CD4-positive, alpha-beta T cell treated with Interleukin-21 for 1 hour (primary cell): Measurements from ENCODE around the gene UBL7.

Experiments used
- DNase-seq: peaks from one replicate; pipeline ENCODE4 v3.0.0-alpha.2; 2020

Gene UBL7

GRCh38 chr15:74422652-74423430 is 38.1 kb downstream of the UBL7 start:
- DNase-seq, result no peak

DNA sequence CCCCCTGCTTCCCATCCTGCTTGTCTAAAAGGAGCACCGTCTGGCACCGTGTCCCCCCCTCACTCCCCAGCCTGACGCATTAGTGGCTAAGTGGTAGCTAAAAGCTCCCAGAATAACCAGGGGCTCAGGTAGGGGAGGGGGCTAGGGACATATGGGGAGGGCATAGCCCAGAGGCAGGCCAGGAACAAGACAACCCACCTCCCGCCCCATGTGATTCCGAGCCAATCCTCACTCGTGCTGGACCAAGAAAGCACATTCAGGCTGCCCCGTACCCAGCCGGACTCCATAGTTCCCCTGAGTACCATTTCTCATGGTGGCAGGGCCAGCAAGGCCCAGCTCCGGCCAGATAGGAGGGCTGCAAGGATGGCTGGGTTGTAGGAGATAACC is 38.7 kb downstream of the UBL7 start:
- DNase-seq, result no peak

DNA sequence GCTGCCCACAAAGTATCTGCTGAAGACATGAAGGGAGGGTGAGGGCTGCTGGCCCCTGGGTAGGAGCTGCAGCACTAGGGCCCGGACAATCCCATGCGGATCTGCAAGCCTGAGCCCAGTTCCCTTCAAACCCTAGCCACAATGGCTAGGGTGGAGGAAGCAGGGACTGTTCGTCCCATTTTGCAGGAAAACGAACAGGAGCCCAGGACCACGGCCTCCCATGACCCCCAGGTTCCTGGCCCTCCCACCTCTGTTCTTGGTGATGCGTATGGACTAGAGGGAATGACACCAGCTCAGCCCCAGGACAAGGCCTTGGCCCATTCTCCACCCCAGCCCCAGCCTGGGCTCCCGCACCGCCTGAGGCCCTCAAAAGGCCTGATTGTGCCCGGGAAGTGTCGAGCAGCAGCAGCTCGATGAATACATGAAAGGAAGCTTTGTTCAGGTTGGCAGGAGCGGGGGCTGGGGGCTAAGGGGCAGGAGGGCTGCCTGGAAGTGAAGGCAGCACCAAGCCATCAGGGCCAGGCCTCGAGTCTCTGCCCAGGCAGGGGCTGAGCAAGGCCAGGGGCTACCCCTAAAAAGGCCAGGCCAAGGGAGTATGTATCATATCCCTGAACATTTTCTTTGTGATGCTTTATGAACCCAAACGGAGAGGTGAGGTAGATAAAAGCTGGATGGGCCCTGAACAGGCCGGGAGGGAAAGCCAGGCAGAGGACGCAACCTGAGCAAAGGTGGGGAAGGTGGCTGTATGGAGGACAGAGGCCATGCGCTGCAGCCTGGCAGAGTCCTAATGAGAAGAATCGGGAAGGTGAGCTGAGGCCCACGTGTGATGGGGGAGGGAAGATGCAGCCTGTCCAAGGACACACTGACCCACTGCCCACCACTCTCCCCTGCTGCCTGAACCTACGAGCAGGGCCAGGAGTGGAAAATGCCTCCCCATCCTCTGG is 39.4 kb downstream of the UBL7 start:
- no peak for DNase-seq

GRCh38 chr15:74420193-74420905 is 40.6 kb downstream of the UBL7 start:
- no peak for DNase-seq

- no peak for DNase-seq
Observed at GRCh38 chr15:74419432-74419831, 41.5 kb downstream of the UBL7 start.

- DNase-seq, result no peak
Observed at GRCh38 chr15:74418575-74419338, 42.2 kb downstream of the UBL7 start.

DNA sequence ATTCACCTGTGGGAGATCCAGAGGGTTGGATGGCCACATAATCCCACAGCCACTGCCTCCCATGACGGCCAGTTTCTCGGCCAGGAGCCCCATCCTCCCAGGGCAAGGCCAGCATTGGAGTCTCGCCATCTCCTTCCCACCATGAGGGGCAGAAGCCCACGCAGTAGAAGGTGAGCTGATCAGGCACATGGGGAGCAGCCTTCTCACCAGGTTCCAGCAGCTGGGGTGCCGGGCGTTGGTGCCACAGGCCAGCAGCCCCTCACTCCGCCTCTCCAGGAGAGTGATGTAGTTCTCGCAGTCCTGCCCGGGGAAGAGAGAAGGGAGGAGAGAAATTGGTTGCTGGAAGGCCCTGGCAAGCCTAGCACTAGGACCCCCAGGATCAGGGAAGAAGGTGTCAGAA is 43.3 kb downstream of the UBL7 start:
- DNase-seq, result no peak

- DNase-seq, result no peak
Observed at GRCh38 chr15:74417225-74417624, 43.7 kb downstream of the UBL7 start.

DNA sequence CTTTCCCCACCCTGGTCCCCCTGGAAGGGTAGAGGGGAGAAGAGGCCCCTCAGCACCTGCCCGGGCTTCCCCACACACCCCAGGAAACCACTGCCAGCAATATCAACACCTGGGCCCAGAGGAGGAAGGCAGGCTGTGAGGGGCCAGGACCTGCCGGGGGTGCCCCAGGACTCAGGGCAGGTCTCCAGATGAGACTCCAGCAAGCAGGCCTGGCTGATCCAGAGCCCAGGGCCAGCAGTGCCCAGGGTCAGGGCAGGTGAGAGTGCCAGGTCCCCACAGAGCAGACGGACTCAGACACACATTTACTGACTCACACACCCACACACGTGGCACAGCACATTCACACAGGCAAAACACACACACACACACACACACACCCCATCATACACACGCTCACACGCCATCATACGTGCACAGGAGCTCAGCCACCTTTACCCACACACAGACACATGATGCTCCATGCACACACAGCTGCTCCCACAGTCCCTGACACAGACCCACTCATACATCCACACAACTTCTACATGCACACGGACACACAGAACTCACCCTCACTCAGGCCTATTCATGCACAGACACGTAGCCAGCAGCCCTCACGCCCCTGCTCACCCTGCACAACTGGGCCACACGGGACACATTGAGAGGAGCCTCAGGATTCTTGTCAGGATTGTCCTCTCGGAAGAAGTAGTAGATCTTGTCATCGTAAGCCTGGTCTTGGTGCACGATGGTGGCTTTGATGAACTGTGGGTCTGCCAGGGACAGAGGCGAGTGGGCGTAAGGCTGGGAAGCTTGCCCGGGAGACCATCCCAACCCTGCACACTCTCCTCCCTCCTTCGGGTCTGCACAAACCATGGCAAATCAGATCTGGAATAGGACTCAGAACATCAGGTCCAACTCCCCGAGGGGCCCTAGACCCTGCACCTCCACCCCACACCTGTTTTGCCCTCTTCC is 44.7 kb downstream of the UBL7 start:
- DNase-seq, result no peak

DNA sequence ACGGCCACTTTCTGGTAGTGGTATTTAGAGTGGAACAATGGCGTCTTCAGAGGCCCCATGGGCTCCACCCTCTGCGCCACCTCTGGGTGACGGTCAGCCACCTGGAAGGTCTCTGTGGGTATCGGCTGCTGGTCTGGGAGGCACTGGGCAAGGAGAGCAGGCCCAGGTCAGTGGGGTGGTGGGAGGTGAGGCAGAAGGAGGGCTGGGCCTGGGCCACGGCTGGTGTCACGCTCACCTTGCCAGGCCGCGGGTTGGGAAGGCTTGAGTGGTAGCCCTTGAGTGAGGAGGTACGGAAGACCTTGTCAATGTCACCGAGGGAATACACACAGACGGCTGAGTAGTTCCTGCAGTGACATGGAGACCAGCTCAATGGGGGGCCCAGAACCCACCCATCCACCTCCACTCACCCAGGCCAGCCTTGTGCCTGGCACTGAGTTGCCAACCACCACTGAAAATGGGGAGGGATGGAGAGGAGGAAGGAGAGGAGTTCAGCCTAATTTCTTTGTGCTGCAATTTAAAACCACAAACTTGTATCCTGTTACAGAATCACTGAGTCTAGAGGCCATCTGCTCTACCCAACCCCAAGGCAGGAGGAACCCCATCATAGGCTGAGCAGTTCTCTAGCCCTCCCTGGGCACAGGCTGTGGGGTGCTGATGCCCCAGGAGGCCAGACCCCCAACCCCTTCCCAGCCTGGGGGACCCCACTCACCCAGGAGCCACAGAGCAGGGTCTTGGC is 46.2 kb downstream of the UBL7 start:
- DNase-seq, result no peak

- DNase-seq, result no peak
Observed at GRCh38 chr15:74414081-74414580, 46.8 kb downstream of the UBL7 start.

DNA sequence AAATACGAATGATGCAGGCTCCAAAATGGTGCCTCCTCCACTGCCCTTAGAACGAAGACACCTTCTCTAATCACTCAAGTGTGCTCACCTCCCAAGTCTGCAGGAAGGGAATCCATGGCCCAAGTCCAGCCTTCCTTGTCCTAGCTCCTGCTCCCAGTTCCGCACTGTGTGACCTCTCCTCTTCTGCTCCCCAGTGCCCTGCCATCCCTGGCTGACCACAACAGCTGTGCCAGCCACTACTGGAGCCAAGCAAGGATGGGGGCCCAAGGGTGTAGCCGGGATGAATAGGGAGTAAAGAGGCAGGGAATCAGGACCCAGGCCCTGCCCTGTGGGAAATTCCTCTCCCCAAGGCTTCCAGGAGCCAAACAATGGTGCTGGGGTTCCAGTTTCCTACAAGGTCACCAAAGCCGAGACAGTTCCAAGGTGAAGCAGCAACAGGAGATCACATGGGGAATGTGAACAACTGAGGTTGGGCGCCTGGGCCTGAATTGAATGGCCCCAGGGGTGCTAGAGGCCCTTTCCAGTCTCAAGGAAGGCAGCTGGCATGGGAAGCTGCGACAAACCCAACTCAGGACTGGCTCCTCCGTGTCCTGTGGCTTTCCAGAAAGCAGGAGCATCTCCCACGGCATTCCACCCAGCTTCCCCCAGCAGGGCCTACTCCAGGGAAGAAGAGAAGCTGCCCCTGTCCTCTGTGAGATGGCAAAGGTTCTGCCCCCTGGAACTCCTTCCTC is 47.4 kb downstream of the UBL7 start:
- DNase-seq, result no peak

GRCh38 chr15:74412159-74412558 is 48.8 kb downstream of the UBL7 start:
- DNase-seq, result no peak

DNA sequence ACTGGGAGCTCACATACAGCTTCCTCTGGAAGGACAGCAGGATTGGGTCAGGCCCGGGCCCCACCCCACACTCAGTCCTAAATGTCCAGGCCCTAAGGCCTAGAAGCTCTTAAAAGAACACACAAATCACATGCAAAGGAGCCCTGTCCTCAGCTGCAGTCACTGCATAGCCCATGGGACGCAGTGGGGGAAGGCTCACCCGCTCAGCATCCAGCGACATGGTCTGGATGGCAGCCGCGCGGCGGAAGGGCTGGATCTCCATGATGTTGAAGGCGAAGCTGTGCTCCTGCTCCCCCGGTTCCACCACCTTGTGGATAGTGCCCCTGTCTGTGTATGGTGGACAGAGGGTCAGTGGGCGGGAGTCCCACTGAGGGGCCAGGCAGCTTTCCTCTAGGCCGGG is 49.3 kb downstream of the UBL7 start:
- DNase-seq, result no peak

DNA sequence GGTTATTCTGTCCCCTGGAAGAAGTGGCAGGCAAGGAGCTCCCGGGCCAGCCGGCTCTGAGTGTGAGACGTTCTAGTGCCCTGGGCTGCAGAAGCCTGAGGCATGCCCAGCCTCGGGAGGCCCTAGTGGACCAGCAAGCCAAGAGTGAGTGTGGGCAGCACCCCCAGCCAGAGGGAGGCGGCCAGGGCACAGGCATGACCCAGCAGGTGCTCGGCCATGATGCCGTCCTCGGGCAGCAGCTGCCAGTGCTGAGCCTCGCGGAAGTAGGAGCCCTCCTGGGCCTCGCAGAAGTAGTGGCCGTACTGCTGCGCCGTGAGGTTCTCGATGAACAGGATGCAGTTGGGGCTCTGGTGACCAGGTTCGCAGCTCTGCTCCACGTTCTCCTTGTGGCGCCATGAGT is 50.5 kb downstream of the UBL7 start:
- no peak for DNase-seq

DNA sequence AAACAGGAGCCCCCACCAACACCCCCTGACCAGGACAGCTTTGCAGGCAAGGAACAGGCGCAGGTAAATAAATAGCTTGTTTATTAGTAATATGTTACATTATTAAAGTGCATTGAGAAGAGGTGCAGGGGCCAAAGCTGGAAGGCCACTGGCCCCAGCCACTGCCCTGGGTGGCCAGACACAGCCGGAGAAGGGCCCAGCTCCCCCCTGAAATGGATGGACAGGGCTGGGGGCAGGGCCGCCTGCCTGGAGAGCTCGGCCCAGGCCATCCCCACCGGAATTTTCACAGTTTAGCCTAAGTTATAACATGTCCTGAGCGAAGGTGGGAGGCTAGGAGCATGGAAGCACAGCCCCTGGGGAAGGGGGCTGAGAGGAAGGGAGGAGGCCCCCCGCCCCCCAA is 51.7 kb downstream of the UBL7 start:
- no peak for DNase-seq

DNA sequence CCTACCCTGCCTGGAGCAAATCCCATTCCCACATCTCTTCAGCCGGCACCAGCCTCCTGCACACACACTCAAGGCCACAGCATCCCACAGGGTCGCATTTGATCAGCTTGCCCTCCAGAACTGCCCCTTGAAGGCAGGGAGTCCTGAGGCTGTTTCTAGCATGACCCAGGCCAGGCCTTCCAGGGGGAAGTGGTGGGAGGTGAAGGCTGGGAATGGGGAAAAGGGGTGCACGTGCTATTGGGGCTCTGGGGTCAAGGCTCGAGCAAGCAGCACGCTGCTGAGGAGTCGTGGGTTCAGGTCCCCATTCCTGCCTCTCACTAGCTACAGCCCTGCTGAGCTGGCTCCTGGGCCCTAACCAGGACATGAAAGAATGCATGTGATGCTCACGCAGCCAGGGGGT is 52.1 kb downstream of the UBL7 start:
- no peak for DNase-seq

- no peak for DNase-seq
Observed at GRCh38 chr15:74408385-74408784, 52.6 kb downstream of the UBL7 start.

DNA sequence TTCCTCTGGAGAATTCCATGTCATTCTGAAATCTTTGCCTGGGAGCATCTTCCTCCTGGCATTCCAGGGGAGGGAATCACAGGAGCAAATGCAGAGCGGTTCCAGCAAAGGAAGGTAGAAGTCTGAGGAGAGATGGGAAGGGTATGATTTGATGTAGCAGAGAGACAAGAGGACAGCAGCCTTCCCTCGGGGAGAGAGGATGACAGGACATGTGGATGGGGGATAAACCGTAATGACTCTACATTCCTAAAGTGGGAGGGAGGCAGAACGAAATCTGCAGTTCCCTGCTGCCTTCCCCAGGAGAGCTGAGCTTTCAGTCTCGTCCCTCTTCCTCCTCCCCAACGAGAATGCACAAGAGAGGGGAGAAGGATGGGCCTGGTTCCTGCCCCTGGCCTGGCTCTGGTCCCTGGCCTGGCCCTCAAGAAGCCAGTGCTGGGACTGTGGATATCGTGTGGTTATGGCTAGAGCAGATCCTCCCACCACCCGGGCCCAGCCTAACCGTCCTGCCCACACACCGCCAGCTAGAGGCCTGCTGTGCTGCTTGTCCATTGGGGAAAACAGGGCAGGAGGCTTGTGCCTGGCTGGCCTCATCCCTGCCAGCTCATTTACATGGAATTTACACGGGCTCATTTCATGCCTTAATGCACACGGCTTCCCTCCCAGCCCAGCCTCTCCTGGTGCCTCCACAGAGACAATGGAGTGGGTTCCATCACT is 53.8 kb downstream of the UBL7 start:
- DNase-seq, result no peak
